Small intestine (tissue), 7 donors: ENCODE results near the gene DNAJB1. TPM values are rescaled to one million over a fixed set of nuclear protein-coding genes. Genes with fewer than 3 reads are reported as not detected.

Experiments
- DNase-seq, 2 donors: peaks; one replicate each; pipeline versions ENCODE4 v3.0.0 to v3.0.0-alpha.2; 2013
- FAIRE-seq: peaks from 2 replicates; lab custom pipeline; 2012; peaks lifted over from hg19 to GRCh38; lab: Jason Lieb, UNC
- H3K27ac ChIP-seq, 3 donors: one replicate each; pipeline ENCODE4 v1.5.1; 2013; ENCODE audit warnings: low read length in 2 of 3, mild to moderate bottlenecking in 2 of 3, control low read depth in 1 of 3, inconsistent platforms in 1 of 3, low read depth in 1 of 3, moderate library complexity in 1 of 3
- H3K27me3 ChIP-seq, 3 donors: one replicate each; pipeline ENCODE4 v1.6.1; 2013; ENCODE audit warnings: low read length in 3 of 3, inconsistent platforms in 1 of 3; ENCODE audit not compliant: control insufficient read depth in 3 of 3, insufficient read depth in 3 of 3
- H3K36me3 ChIP-seq, 3 donors: one replicate each; pipeline ENCODE4 v1.6.1; 2013; ENCODE audit warnings: low read length in 3 of 3, inconsistent platforms in 1 of 3, low read depth in 1 of 3, mild to moderate bottlenecking in 1 of 3, moderate library complexity in 1 of 3; ENCODE audit not compliant: control insufficient read depth in 3 of 3, insufficient read depth in 2 of 3
- H3K4me1 ChIP-seq, 3 donors: one replicate each; pipeline ENCODE4 v1.6.1; 2013; ENCODE audit warnings: low read length in 2 of 3, inconsistent platforms in 1 of 3, low read depth in 1 of 3, mild to moderate bottlenecking in 1 of 3, moderate library complexity in 1 of 3; ENCODE audit not compliant: control insufficient read depth in 3 of 3, insufficient read depth in 2 of 3
- H3K4me3 ChIP-seq, 3 donors: one replicate each; pipeline ENCODE4 v1.5.1; 2013; ENCODE audit warnings: low read length in 3 of 3, control low read depth in 1 of 3, inconsistent platforms in 1 of 3, low read depth in 1 of 3, mild to moderate bottlenecking in 1 of 3, moderate library complexity in 1 of 3
- H3K9me3 ChIP-seq, 2 donors: one replicate each; pipeline ENCODE4 v1.6.1; 2013; ENCODE audit warnings: low read depth in 1 of 2, low read length in 1 of 2; ENCODE audit not compliant: control insufficient read depth in 2 of 2, insufficient read depth in 1 of 2
- WGBS, 3 donors: extraction: QIAGEN DNeasy Blood & Tissue Kit; methylation state at CpG; one replicate each; pipeline ENCODE4 v1.1.7; 2013; 5-methylcytosine and 5-hydroxymethylcytosine counted together
- polyA plus RNA-seq, 4 donors: library from polyadenylated mRNA; stranded (reverse) in 3 of 4; unstranded in 1 of 4; fragments of 200-250 nt in 3 of 4; fragments of 120-200 nt in 1 of 4; gene quantifications; one replicate each; pipeline versions ENCODE4 v1.2.1 to v1.2.3, GENCODE V29; 2013
- donor health status: healthy with polysubstance abuse.
- donor health status: control.
- donor health status: control.
- donor health status: Bipolar disorder and iron deficiency.
- donor health status: healthy.

Gene DNAJB1
- polyA plus RNA-seq, 4 donors: 39.4 to 87.7 (median 44.2) TPM

GRCh38 chr19:14473978-14474578 is 44.1 kb downstream of the DNAJB1 start:
- 23 to 30% (median 23%) methylated on average over 32 to 53 of the region's 53 CpGs for WGBS, 3 donors
- no peak for FAIRE-seq
- H3K36me3 ChIP-seq: peaks cover 3 to 50% (median 6%) of the 10 kb centered on the region in 3 donors
- peaks cover 6 to 29% (median 14%) of the 10 kb centered on the region in 3 donors for H3K27me3 ChIP-seq
- H3K4me3 ChIP-seq: peak overlapping the region in 1 of 3 donors; percentile 21
- peak in 1 of 2 donors; percentile 53 for DNase-seq
- H3K27ac ChIP-seq: no peak overlapping the region
- H3K4me1 ChIP-seq: peaks cover 0 to 19% (median 2%) of the 10 kb centered on the region in 3 donors
- H3K9me3 ChIP-seq: no peaks in the 10 kb centered on the region

- DNase-seq: peak in 1 of 2 donors; percentile 45
- 13 to 21% (median 16%) methylated on average over 60 to 97 of the region's 97 CpGs for WGBS, 3 donors
- Histone ChIP-seq H3K27me3 (peaks cover 6 to 29% (median 14%) of the 10 kb centered on the region in 3 donors), H3K36me3 (peaks cover 0 to 48% (median 3%) of the 10 kb centered on the region in 3 donors), H3K4me3 (peak overlapping the region in 1 of 3 donors; percentile 21), H3K9me3 (no peaks in the 10 kb centered on the region), H3K27ac (no peak overlapping the region), H3K4me1 (peaks cover 0 to 19% (median 2%) of the 10 kb centered on the region in 3 donors)
- FAIRE-seq: no peak
Measured at GRCh38 chr19:14473073-14473977, 44.9 kb downstream of the DNAJB1 start.

GRCh38 chr19:14472202-14472938 is 45.8 kb downstream of the DNAJB1 start:
- H3K9me3 ChIP-seq: no peaks in the 10 kb centered on the region
- peaks cover 0 to 19% (median 2%) of the 10 kb centered on the region in 3 donors for H3K4me1 ChIP-seq
- H3K27me3 ChIP-seq: peaks cover 6 to 29% (median 14%) of the 10 kb centered on the region in 3 donors
- FAIRE-seq (no peak), DNase-seq (peak; percentile 51 to 81)
- H3K27ac ChIP-seq: no peak overlapping the region
- peak overlapping the region in 1 of 3 donors; percentile 8 for H3K4me3 ChIP-seq
- 4 to 5% (median 4%) methylated on average over 55 to 66 of the region's 66 CpGs for WGBS, 3 donors
- peaks cover 0 to 48% (median 3%) of the 10 kb centered on the region in 3 donors for H3K36me3 ChIP-seq

DNA sequence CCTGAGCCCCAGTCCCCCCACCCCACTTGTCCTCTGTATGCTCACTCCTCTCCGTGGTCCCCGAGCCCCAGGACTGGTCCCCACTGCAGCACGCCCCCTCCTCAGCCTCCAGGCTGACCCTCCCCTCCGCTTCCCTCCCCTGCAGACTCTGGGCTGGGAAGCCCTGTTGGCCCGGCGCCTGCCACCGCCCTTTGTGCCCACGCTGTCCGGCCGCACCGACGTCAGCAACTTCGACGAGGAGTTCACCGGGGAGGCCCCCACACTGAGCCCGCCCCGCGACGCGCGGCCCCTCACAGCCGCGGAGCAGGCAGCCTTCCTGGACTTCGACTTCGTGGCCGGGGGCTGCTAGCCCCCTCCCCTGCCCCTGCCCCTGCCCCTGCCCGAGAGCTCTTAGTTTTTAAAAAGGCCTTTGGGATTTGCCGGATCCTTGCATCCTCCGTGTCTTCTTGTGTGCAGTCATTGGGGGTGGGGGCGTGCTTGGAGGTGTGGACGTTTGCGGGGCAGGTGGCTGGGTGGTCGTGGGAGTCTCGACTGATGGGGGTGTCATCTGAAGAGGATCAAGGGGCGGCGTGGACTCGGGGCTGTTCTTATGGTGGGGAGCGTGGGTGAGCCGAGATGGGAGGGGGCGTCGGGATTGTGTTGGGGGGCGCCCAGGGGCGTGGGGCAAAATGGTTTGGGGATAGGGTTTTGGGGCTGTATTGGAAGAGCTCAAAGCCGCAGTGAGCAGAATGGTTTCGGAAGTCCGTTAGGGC is 46.6 kb downstream of the DNAJB1 start:
- no peaks in the 10 kb centered on the region for H3K9me3 ChIP-seq
- H3K4me3 ChIP-seq: no peak overlapping the region
- H3K4me1 ChIP-seq: peaks cover 0 to 19% (median 2%) of the 10 kb centered on the region in 3 donors
- peaks cover 0 to 52% (median 3%) of the 10 kb centered on the region in 3 donors for H3K36me3 ChIP-seq
- 63 to 73% (median 67%) methylated on average over 38 to 46 of the region's 46 CpGs for WGBS, 3 donors
- DNase-seq (no peak), FAIRE-seq (no peak)
- H3K27me3 ChIP-seq: peaks cover 6 to 29% (median 14%) of the 10 kb centered on the region in 3 donors
- H3K27ac ChIP-seq: no peak overlapping the region

- FAIRE-seq (no peak), DNase-seq (no peak)
- peaks cover 0 to 14% (median 2%) of the 10 kb centered on the region in 3 donors for H3K4me1 ChIP-seq
- 82 to 93% (median 89%) methylated on average over 31 to 32 of the region's 32 CpGs for WGBS, 3 donors
- H3K36me3 ChIP-seq: peaks cover 0 to 60% (median 3%) of the 10 kb centered on the region in 3 donors
- peaks cover 6 to 24% (median 14%) of the 10 kb centered on the region in 3 donors for H3K27me3 ChIP-seq
- H3K4me3 ChIP-seq: no peak overlapping the region
- no peak overlapping the region for H3K27ac ChIP-seq
- no peaks in the 10 kb centered on the region for H3K9me3 ChIP-seq
Measured at GRCh38 chr19:14470031-14470876, 47.9 kb downstream of the DNAJB1 start.

DNA sequence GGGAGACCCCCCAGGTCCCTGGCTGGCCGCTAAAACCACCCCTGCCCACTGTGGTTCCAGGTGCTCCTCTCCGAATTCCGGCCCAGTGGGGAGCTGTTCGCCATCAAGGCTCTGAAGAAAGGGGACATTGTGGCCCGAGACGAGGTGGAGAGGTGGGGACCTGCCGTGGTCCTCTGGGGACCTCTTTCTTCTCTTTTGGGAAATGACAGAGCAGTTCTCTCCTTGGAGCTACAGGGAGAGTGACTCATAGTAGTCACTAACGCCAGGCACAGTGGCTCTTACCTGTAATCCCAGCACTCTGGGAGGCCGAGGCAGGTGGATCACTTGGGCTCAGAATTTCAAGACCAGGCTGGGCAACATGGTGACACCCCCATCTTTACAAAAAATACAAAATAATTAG is 50.4 kb downstream of the DNAJB1 start:
- H3K27me3 ChIP-seq: peaks cover 2 to 7% (median 3%) of the 10 kb centered on the region in 3 donors
- FAIRE-seq (no peak), DNase-seq (no peak)
- no peaks in the 10 kb centered on the region for H3K9me3 ChIP-seq
- 44 to 74% (median 64%) methylated on average over 9 of the region's 9 CpGs for WGBS, 3 donors
- H3K27ac ChIP-seq: no peak overlapping the region
- peaks cover 0 to 80% (median 7%) of the 10 kb centered on the region in 3 donors for H3K36me3 ChIP-seq
- H3K4me3 ChIP-seq: no peak overlapping the region
- H3K4me1 ChIP-seq: peaks cover 0 to 7% (median 2%) of the 10 kb centered on the region in 3 donors

- no peak overlapping the region for H3K4me3 ChIP-seq
- no peak overlapping the region for H3K27ac ChIP-seq
- peaks cover 0 to 2% (median under 1%) of the 10 kb centered on the region in 3 donors for H3K27me3 ChIP-seq
- H3K4me1 ChIP-seq: peaks cover 0 to 2% (median 0%) of the 10 kb centered on the region in 3 donors
- DNase-seq: no peak
- FAIRE-seq: no peak
- H3K36me3 ChIP-seq: peaks cover 0 to 81% (median 7%) of the 10 kb centered on the region in 3 donors
- no peaks in the 10 kb centered on the region for H3K9me3 ChIP-seq
- 75 to 85% (median 84%) methylated on average over 11 to 12 of the region's 12 CpGs for WGBS, 3 donors
Measured at GRCh38 chr19:14467391-14467790, 50.8 kb downstream of the DNAJB1 start.
